HG02852 (cell line): Measurements from ENCODE around the gene CYP2A6.
"Not testable (repeated sequence)": the region's sequence is repeated elsewhere in the genome, so short reads cannot be mapped to it uniquely, and the experiment has no call there.

Source experiments
- ATAC-seq: cut with Tn5 transposase; IDR thresholded peaks from one replicate; pipeline ENCODE4 v1.9.1; 2021; ENCODE audit warnings: mild to moderate bottlenecking, moderate library complexity; ENCODE audit not compliant: unreplicated experiment

CYP2A6 gene

GRCh38 chr19:40846722-40847121 is 3.5 kb downstream of the CYP2A6 start:
- not testable (repeated sequence) for ATAC-seq

GRCh38 chr19:40843653-40844052 is 6.6 kb downstream of the CYP2A6 start:
- not testable (repeated sequence) for ATAC-seq

- not testable (repeated sequence) for ATAC-seq
Observed at GRCh38 chr19:40842997-40843652, 7.1 kb downstream of the CYP2A6 start.

GRCh38 chr19:40842012-40842411 is 8.2 kb downstream of the CYP2A6 start:
- ATAC-seq = not testable (repeated sequence)

GRCh38 chr19:40838477-40838876 is 11.8 kb downstream of the CYP2A6 start:
- ATAC-seq = not testable (repeated sequence)

- ATAC-seq = no peak
Observed at GRCh38 chr19:40836754-40837429, 13.4 kb downstream of the CYP2A6 start.

- not testable (repeated sequence) for ATAC-seq
Observed at GRCh38 chr19:40833728-40834533, 16.3 kb downstream of the CYP2A6 start.

- not testable (repeated sequence) for ATAC-seq
Observed at GRCh38 chr19:40832431-40832790, 17.8 kb downstream of the CYP2A6 start.

GRCh38 chr19:40831502-40832430 is 18.5 kb downstream of the CYP2A6 start:
- ATAC-seq = no peak

- ATAC-seq = not testable (repeated sequence)
Observed at GRCh38 chr19:40830741-40831140, 19.5 kb downstream of the CYP2A6 start.

GRCh38 chr19:40829205-40829604 is 21.0 kb downstream of the CYP2A6 start:
- no peak for ATAC-seq

- no peak for ATAC-seq
Observed at GRCh38 chr19:40827386-40828247, 22.6 kb downstream of the CYP2A6 start.

GRCh38 chr19:40826699-40827385 is 23.4 kb downstream of the CYP2A6 start:
- ATAC-seq = not testable (repeated sequence)

GRCh38 chr19:40826312-40826698 is 23.9 kb downstream of the CYP2A6 start:
- not testable (repeated sequence) for ATAC-seq

GRCh38 chr19:40825460-40826095 is 24.7 kb downstream of the CYP2A6 start:
- ATAC-seq = not testable (repeated sequence)

- not testable (repeated sequence) for ATAC-seq
Observed at GRCh38 chr19:40824916-40825315, 25.3 kb downstream of the CYP2A6 start.

- not testable (repeated sequence) for ATAC-seq
Observed at GRCh38 chr19:40822704-40823553, 27.3 kb downstream of the CYP2A6 start.

- no peak for ATAC-seq
Observed at GRCh38 chr19:40822161-40822560, 28.1 kb downstream of the CYP2A6 start.
